Adrenal gland (tissue), 12 donors: ENCODE data around the gene PRKCQ. TPM values are rescaled to one million over a fixed set of nuclear protein-coding genes. Genes with fewer than 3 reads are reported as not detected.

Source experiments
- DNase-seq, 7 donors: peaks; one replicate each; pipeline ENCODE4 v3.0.0-alpha.2; 2019 to 2020
- H3K27ac ChIP-seq, 5 donors: fragments of 200-600 bp; sonication (generic) in 4 of 5; 1 replicate in 3 of 5; 2 replicates in 2 of 5; pipeline versions ENCODE4 v1.5.1 to v1.8.0; 2016 to 2020; ENCODE audit warnings: mild to moderate bottlenecking in 1 of 5
- H3K27me3 ChIP-seq: fragments of 200-600 bp; 2 replicates; pipeline ENCODE4 v1.8.0; 2021
- H3K36me3 ChIP-seq, 2 donors: fragments of 200-600 bp; replicated peaks in 1 of 2; 1 replicate in 1 of 2; 2 replicates in 1 of 2; pipeline versions ENCODE4 v1.5.1 to v1.8.0; 2018 to 2022
- H3K4me1 ChIP-seq, 2 donors: fragments of 200-600 bp; replicated peaks in 1 of 2; 1 replicate in 1 of 2; 2 replicates in 1 of 2; pipeline versions ENCODE4 v1.5.1 to v1.8.0; 2018 to 2021
- H3K4me3 ChIP-seq, 4 donors: fragments of 200-600 bp; sonication (generic) in 3 of 4; one replicate each; pipeline ENCODE4 v1.5.1; 2016 to 2018
- H3K9me3 ChIP-seq, 3 donors: fragments of 200-600 bp; sonication (generic) in 1 of 3; replicated peaks in 1 of 3; 1 replicate in 2 of 3; 2 replicates in 1 of 3; pipeline versions ENCODE4 v1.5.1 to v1.8.0; 2016 to 2021
- CTCF ChIP-seq, 6 experiments: fragments of 450-650 bp in 4 of 6; fragments of 200-600 bp in 2 of 6; sonication (generic) in 1 of 6; IDR thresholded peaks; 1 replicate in 5 of 6; 2 replicates in 1 of 6; pipeline versions ENCODE4 v1.5.1 to v1.8.0; 2016 to 2021; ENCODE audit warnings: antibody characterized with exemption in 6 of 6, mild to moderate bottlenecking in 2 of 6, moderate library complexity in 1 of 6
- POLR2A ChIP-seq, 2 donors: fragments of 450-650 bp; IDR thresholded peaks; one replicate each; pipeline ENCODE4 v1.6.1; 2017; ENCODE audit warnings: antibody characterized with exemption in 2 of 2, mild to moderate bottlenecking in 2 of 2, moderate library complexity in 1 of 2
- WGBS, 4 donors: extraction: QIAGEN DNeasy Blood & Tissue Kit in 2 of 4; methylation state at CpG; one replicate each; pipeline versions ENCODE4 v1.1.5 to v1.1.7; 2013 to 2017; 5-methylcytosine and 5-hydroxymethylcytosine counted together
- intact Hi-C, 2 donors: fragments of 100-400 bp; cut with DNase I; formaldehyde crosslinking; loops; one replicate each; pipeline versions ENCODE4 v1.14.1 to v1.15.0; 2022 to 2023
- polyA plus RNA-seq, 3 donors: library from polyadenylated mRNA; stranded (reverse); fragments of 200-250 nt in 2 of 3; fragments of 350-450 nt in 1 of 3; fragmentation: Illumina TruSeq in 1 of 3; extraction: RNeasy Lipid Tissue Mini Kit (QIAGEN cat#74804) in 1 of 3; gene quantifications; one replicate each; pipeline ENCODE4 v1.2.3, GENCODE V29; 2013 to 2014
- total RNA-seq, 9 donors: library from RNA; depleted of rRNA in 4 of 9; stranded (reverse); fragments of >200 nt in 4 of 9; fragments of 120-200 nt in 1 of 9; fragmentation: NEBNext Ultra II Directional in 1 of 9; extraction: Animal tissue kit (Norgen Biotek cat#: 25700) in 1 of 9; gene quantifications; one replicate each; pipeline versions ENCODE4 v1.1.0 to v1.2.4, GENCODE V29; 2013 to 2023
- donor health status: healthy with polysubstance abuse.
- donor health status: Bipolar disorder and iron deficiency.
- donor health status: DM: yes; HTN: yes; CAD: no.
- donor health status: DM: no; HTN: no; CAD: no.
- donor health status: DM: no; HTN: no; CAD: no.
- donor health status: DM: yes; HTN: yes; CAD: no.

The PRKCQ gene
- total and polyA plus RNA-seq, 12 donors, result 0.39 to 1.6 (median 0.68) TPM

GRCh38 chr10:6418167-6418566 lies 161.9 kb downstream of the PRKCQ start:
- Histone ChIP-seq H3K36me3 (no peaks in the 10 kb centered on the region), H3K27ac (no peak overlapping the region), H3K4me3 (no peak overlapping the region), H3K27me3 (no peaks in the 10 kb centered on the region), H3K9me3 (no peaks in the 10 kb centered on the region), H3K4me1 (no peaks in the 10 kb centered on the region)
- TF ChIP-seq CTCF (IDR thresholded peaks at IDR 0.05) (no peak), POLR2A (IDR thresholded peaks at IDR 0.05) (no peak)
- intact Hi-C loops, result no loop called here
- no peak for DNase-seq
- WGBS, 4 donors, result 43 to 57% (median 51%) methylated on average over 5 of the region's 5 CpGs

GRCh38 chr10:6416892-6417512 lies 163.1 kb downstream of the PRKCQ start:
- Histone ChIP-seq H3K27me3 (no peaks in the 10 kb centered on the region), H3K4me1 (no peaks in the 10 kb centered on the region), H3K9me3 (no peaks in the 10 kb centered on the region), H3K4me3 (no peak overlapping the region), H3K36me3 (no peaks in the 10 kb centered on the region), H3K27ac (no peak overlapping the region)
- no peak for DNase-seq
- TF ChIP-seq CTCF (IDR thresholded peaks at IDR 0.05) (peak; percentile 48 to 79 (median 72)), POLR2A (IDR thresholded peaks at IDR 0.05) (no peak)
- WGBS, 4 donors, result 56 to 62% (median 62%) methylated on average over 3 of the region's 3 CpGs
- intact Hi-C loops, result no loop called here

- no peak for DNase-seq
- TF ChIP-seq POLR2A (IDR thresholded peaks at IDR 0.05) (no peak), CTCF (IDR thresholded peaks at IDR 0.05) (no peak)
- Histone ChIP-seq H3K9me3 (no peaks in the 10 kb centered on the region), H3K4me1 (peaks cover 12 to 14% of the 10 kb centered on the region in 2 donors), H3K27me3 (no peaks in the 10 kb centered on the region), H3K27ac (no peak overlapping the region), H3K4me3 (no peak overlapping the region), H3K36me3 (no peaks in the 10 kb centered on the region)
- intact Hi-C loops, result no loop called here
- WGBS, 4 donors, result 72 to 79% (median 77%) methylated on average over 3 of the region's 3 CpGs
Observed at GRCh38 chr10:6411436-6411835, 168.6 kb downstream of the PRKCQ start.

- peaks cover 2% of the 10 kb centered on the region for H3K27me3 ChIP-seq
- TF ChIP-seq POLR2A (IDR thresholded peaks at IDR 0.05) (no peak), CTCF (IDR thresholded peaks at IDR 0.05) (no peak)
- peaks cover 12 to 14% of the 10 kb centered on the region in 2 donors for H3K4me1 ChIP-seq
- H3K36me3 ChIP-seq, result no peaks in the 10 kb centered on the region
- H3K27ac ChIP-seq, result peak overlapping the region in 1 of 5 donors; percentile 71
- no peak overlapping the region for H3K4me3 ChIP-seq
- intact Hi-C loops, result no loop called here
- DNase-seq, result no peak
- WGBS, 4 donors, result 82 to 94% (median 89%) methylated on average over 15 of the region's 15 CpGs
- H3K9me3 ChIP-seq, result no peaks in the 10 kb centered on the region
Observed at GRCh38 chr10:6410830-6411229, 169.2 kb downstream of the PRKCQ start.
